Stimulated activated naive CD8-positive, alpha-beta T cell treated with anti-CD3 and anti-CD28 coated beads, Interleukin-15, amount 100 ng/mL, for 72 hours (primary cell): Measurements from ENCODE around the gene RBM47.

Experiments
- ATAC-seq: fragments of 150-1000 bp; cut with Tn5 transposase; 2 replicates; pipeline ENCODE4 v1.10.0; 2021; ENCODE audit warnings: mild to moderate bottlenecking, moderate library complexity
- DNase-seq, 2 donors: peaks; one replicate each; pipeline ENCODE4 v3.0.0; 2021 to 2022
- H3K27ac Mint-ChIP-seq, 2 donors: one replicate each; pipeline ENCODE4 v1.8.0; 2022; ENCODE audit warnings: mild to moderate bottlenecking in 2 of 2, mixed read lengths in 2 of 2, moderate library complexity in 2 of 2
- H3K27me3 Mint-ChIP-seq: one replicate; pipeline ENCODE4 v1.8.0; 2022; ENCODE audit warnings: mixed read lengths
- H3K4me1 Mint-ChIP-seq: one replicate; pipeline ENCODE4 v1.8.0; 2022; ENCODE audit warnings: mild to moderate bottlenecking, mixed read lengths
- H3K4me3 Mint-ChIP-seq, 2 donors: one replicate each; pipeline ENCODE4 v1.8.0; 2022; ENCODE audit warnings: mild to moderate bottlenecking in 2 of 2, mixed read lengths in 2 of 2, moderate library complexity in 1 of 2
- H3K9me3 Mint-ChIP-seq, 2 donors: one replicate each; pipeline ENCODE4 v1.8.0; 2022; ENCODE audit warnings: mixed read lengths in 2 of 2

RBM47 gene

DNA sequence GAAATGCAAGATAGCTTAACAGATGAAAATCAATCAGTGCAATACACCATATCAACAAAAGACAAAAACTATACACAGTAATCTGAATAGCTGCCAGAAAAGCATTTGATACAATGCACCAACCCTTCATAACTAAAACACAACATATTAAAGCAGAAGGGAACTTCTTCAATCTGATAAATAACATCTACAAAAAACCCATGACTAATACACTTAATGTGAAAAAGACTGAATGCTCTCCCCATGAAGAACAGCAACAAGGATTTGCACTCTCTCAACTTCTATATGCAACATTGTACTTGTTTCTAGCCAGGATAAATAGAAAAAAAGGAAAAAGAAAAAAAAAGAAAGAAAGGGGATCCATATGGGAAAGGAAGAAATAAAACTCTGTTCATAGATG is 139.7 kb downstream of the RBM47 start:
- H3K9me3 Mint-ChIP-seq, result no peaks in the 10 kb centered on the region
- ATAC-seq, result no peak

GRCh38 chr4:40486534-40486933 is 143.1 kb downstream of the RBM47 start:
- no peak for DNase-seq
- no peak overlapping the region for H3K4me3 Mint-ChIP-seq
- no peak for ATAC-seq

More for the DNA sequence above, 139.7 kb downstream of the RBM47 start:
- Mint-ChIP-seq H3K4me1 (no peaks in the 10 kb centered on the region), H3K4me3 (no peak overlapping the region), H3K27me3 (peaks cover 8% of the 10 kb centered on the region), H3K27ac (no peak overlapping the region)
- DNase-seq, result no peak

DNA sequence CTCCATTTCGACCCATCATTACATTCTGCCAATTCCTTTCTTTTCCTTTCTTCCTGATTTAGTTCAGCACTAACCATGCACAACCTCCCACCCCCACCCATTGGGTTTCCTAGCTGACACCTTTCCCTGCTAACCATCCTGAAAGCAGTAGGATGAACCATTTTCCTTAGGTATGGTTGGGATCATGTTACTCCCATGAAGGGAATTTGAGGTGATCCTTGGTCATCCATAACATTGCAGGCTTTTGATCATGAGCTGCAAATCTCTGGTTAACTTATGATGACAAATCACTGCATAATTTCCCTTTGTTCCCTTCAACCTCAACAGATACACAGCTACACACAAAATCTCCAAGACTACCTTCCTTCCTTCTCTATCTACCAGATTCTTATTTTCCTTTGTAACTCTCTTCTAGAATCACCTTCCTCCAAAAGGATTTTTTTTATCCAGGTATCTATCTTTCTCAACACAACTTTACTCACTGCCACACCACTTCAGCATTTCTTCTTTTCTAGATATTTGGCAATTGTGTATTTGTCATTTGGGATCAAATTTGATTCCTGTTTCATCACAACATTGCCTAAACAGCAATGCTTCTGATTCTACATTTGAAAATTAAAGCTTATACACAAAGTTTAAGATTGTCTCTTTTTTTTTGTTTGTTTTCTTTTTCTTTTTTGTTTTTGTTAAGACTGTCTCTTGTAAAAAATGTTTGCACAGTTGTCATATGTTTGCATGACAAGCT is 145.1 kb downstream of the RBM47 start:
- Mint-ChIP-seq H3K9me3 (no peaks in the 10 kb centered on the region), H3K4me1 (no peaks in the 10 kb centered on the region), H3K27ac (no peak overlapping the region), H3K4me3 (no peak overlapping the region), H3K27me3 (peaks cover 5% of the 10 kb centered on the region)
- DNase-seq, result no peak
- no peak for ATAC-seq

More at GRCh38 chr4:40486534-40486933, 143.1 kb downstream of the RBM47 start:
- Mint-ChIP-seq H3K4me1 (no peaks in the 10 kb centered on the region), H3K27me3 (peaks cover 5% of the 10 kb centered on the region), H3K27ac (no peak overlapping the region), H3K9me3 (no peaks in the 10 kb centered on the region)

GRCh38 chr4:40482985-40483647 is 146.5 kb downstream of the RBM47 start:
- H3K4me1 Mint-ChIP-seq, result no peaks in the 10 kb centered on the region
- H3K9me3 Mint-ChIP-seq, result no peaks in the 10 kb centered on the region
- no peak overlapping the region for H3K4me3 Mint-ChIP-seq
- ATAC-seq (no peak), DNase-seq (no peak)
- peaks cover 5% of the 10 kb centered on the region for H3K27me3 Mint-ChIP-seq
- no peak overlapping the region for H3K27ac Mint-ChIP-seq

DNA sequence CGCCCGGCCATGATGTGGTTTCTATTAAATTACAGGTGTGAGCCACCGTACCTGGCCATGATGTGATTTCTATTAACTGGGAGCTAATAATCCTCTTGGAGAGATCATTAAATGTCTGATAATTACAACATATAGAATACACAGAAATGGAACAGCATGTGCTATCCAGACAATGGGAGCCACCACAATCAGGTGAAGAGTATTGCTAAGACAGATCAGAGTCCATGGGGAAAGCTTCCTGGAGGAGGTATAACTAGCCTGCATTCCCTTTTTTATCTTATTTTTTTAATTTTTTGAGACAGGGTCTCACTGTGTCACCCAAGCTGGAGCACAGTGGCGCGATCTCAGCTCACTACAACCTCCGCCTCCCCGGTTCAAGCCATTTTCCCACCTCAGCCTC is 147.7 kb downstream of the RBM47 start:
- Mint-ChIP-seq H3K4me3 (no peak overlapping the region), H3K4me1 (no peaks in the 10 kb centered on the region)

DNA sequence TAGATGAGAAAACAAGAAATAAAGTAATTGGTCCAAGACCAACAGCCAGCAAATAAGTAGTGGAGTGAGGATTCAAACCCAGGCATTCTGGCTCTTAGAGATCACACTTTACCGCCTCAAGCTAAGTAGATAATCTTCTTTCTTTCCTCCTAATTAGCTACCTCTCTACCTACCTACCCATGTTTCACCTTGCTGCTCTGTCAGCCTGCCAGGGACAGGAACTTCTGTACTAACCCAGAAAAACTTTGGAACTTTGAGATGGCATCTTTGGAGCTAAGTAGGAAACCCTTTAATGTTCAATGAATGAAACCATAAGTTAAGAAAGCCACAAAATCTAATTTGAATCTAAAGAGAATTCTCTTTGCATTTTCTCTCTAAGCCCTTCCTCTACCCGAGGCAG is 149.4 kb downstream of the RBM47 start:
- Mint-ChIP-seq H3K4me1 (no peaks in the 10 kb centered on the region), H3K9me3 (no peaks in the 10 kb centered on the region), H3K27me3 (peaks cover 5% of the 10 kb centered on the region), H3K27ac (no peak overlapping the region), H3K4me3 (no peak overlapping the region)
- ATAC-seq, result no peak
- no peak for DNase-seq

More for the DNA sequence above, 147.7 kb downstream of the RBM47 start:
- DNase-seq (no peak), ATAC-seq (no peak)
- Mint-ChIP-seq H3K27ac (no peak overlapping the region), H3K27me3 (peaks cover 5% of the 10 kb centered on the region), H3K9me3 (no peaks in the 10 kb centered on the region)

DNA sequence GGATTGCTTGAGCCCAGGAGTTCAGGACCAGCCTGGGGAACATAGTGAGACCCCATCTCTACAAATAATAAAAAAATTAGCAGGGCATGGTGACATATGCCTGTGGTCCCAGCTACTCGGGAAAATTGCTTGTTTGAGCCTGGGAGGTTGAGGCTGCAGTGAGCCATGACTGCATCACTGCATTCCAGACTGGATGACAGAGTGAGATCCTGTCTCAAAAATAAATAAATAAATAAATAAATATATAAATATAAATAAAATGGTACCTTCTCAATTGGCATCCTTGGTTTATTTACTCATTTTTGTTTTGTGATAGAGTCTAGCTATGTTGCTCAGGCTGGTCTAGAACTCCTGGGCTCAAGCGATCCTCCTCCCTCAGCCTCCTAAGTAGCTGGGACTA is 150.3 kb downstream of the RBM47 start:
- Mint-ChIP-seq H3K27me3 (peaks cover 5% of the 10 kb centered on the region), H3K9me3 (no peaks in the 10 kb centered on the region), H3K27ac (no peak overlapping the region), H3K4me3 (no peak overlapping the region), H3K4me1 (no peaks in the 10 kb centered on the region)
- ATAC-seq, result no peak
- no peak for DNase-seq

GRCh38 chr4:40475609-40476008 is 154.1 kb downstream of the RBM47 start:
- H3K27ac Mint-ChIP-seq, result no peak overlapping the region
- H3K27me3 Mint-ChIP-seq, result no peaks in the 10 kb centered on the region
- no peak for DNase-seq
- H3K4me3 Mint-ChIP-seq, result no peak overlapping the region
- ATAC-seq, result no peak
- H3K4me1 Mint-ChIP-seq, result no peaks in the 10 kb centered on the region
- H3K9me3 Mint-ChIP-seq, result no peaks in the 10 kb centered on the region

DNA sequence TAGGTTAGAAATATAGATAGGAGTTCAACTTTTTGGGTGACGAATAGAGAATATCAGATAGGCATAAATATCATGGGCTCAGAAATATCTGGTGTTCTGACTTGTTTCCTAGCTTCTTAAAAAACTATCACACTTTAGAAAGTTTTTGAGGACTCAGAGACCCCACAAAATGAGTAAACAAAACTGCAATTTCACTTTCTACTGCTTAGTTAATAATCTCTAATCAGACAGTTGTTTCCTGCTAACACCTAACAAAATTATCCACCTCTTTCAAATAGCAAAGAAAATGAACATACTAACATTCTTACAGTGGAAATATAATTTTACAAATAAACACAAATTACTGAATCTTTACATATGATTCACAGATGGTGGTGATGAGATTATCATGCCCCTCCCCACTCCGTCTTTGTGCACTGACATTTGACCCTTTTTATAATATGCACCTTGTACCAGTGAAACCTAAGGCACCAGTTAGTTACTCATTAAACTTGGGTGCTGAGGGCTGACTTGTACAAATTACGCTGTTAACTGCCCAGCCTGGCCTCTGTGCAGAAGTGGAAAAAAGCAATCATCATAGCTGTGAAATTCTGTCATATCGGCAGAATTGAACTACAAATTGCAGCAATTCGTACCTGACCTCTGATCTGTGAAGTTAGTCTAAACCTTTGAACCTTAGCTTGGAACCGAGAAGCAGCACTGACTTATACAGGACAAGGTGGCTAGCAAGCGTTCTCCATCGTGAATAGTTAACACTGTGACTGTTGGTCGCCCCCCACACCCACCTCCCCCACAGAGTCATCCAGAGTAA is 155.9 kb downstream of the RBM47 start:
- ATAC-seq, result no peak
- Mint-ChIP-seq H3K27ac (no peak overlapping the region), H3K4me1 (no peaks in the 10 kb centered on the region)

DNA sequence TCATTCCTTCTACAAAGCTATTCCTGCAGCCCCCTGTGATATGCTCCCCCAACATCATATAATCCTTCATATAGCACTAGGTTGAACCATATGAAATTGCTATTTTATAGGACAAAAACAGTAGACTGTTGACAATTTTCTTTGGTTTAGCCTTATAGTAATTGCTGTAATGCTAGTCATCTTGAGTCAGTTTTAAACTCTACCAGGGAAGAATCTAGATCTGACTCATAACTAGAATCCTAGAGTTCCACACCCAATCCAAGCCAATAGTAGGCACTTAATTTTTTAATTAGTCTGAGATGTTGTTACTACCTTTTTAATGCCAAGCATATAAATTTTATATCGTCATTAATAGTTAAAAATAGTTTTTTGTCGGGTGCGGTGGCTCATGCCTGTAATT is 157.7 kb downstream of the RBM47 start:
- Mint-ChIP-seq H3K4me1 (peaks cover 1% of the 10 kb centered on the region), H3K9me3 (no peaks in the 10 kb centered on the region), H3K4me3 (no peak overlapping the region), H3K27ac (peak overlapping the region in 1 of 2 donors; percentile 21), H3K27me3 (no peaks in the 10 kb centered on the region)
- ATAC-seq (no peak), DNase-seq (no peak)

More for the DNA sequence above, 155.9 kb downstream of the RBM47 start:
- H3K27me3 Mint-ChIP-seq, result no peaks in the 10 kb centered on the region
- DNase-seq, result no peak
- H3K9me3 Mint-ChIP-seq, result no peaks in the 10 kb centered on the region
- no peak overlapping the region for H3K4me3 Mint-ChIP-seq

GRCh38 chr4:40466789-40467188 is 162.9 kb downstream of the RBM47 start:
- Mint-ChIP-seq H3K27ac (no peak overlapping the region), H3K4me3 (no peak overlapping the region), H3K9me3 (no peaks in the 10 kb centered on the region), H3K27me3 (no peaks in the 10 kb centered on the region), H3K4me1 (peaks cover 17% of the 10 kb centered on the region)
- ATAC-seq (peak; percentile 63), DNase-seq (no peak)

GRCh38 chr4:40462326-40462725 is 167.3 kb downstream of the RBM47 start:
- ATAC-seq (no peak), DNase-seq (no peak)
- Mint-ChIP-seq H3K27me3 (no peaks in the 10 kb centered on the region), H3K9me3 (no peaks in the 10 kb centered on the region), H3K4me3 (no peak overlapping the region), H3K27ac (peak overlapping the region in 1 of 2 donors; percentile 74), H3K4me1 (peaks cover 17% of the 10 kb centered on the region)

GRCh38 chr4:40461879-40462278 is 167.8 kb downstream of the RBM47 start:
- Mint-ChIP-seq H3K4me3 (no peak overlapping the region), H3K9me3 (no peaks in the 10 kb centered on the region), H3K27me3 (no peaks in the 10 kb centered on the region), H3K27ac (no peak overlapping the region), H3K4me1 (peaks cover 16% of the 10 kb centered on the region)
- ATAC-seq (no peak), DNase-seq (no peak)

DNA sequence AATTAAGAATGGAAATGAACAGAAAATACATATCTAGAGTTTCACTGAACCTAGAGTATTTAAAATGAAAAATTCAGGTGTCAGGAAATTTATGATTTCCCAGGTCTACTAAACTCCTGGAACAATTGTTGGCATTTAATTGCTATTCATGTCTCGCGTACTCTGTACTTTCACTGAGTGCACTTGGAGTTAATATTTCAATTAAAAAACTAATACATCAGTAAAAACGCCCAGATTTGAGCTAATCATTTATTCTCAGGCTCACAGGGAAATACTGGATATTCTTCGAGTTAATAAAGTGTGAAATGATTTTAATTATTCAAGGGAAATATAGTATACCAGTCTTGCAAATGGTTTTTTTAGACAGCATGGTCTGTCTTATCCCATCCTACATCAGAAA is 168.6 kb downstream of the RBM47 start:
- no peaks in the 10 kb centered on the region for H3K9me3 Mint-ChIP-seq
- DNase-seq, result no peak
- H3K4me1 Mint-ChIP-seq, result peaks cover 8% of the 10 kb centered on the region
- ATAC-seq, result no peak
- H3K27ac Mint-ChIP-seq, result no peak overlapping the region
- H3K27me3 Mint-ChIP-seq, result no peaks in the 10 kb centered on the region
- no peak overlapping the region for H3K4me3 Mint-ChIP-seq

DNA sequence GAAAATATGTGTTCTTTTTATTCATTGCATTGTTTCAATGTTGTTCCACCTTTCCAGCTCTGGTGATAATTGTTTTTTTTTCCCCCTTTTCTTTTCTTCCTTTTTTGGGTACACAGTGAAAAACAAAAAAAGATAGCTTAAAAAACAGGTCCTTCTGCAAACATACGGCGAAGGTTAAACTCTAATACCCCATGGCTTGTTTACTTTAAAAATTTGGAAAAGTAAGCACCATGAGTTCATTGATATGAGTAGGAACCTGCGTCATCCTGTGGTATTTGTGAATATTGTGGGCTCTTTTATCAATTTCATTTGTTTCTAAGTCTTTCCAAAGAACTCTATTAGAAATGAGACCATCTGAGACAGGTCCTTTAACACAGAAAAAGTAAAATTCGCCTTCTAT is 171.0 kb downstream of the RBM47 start:
- Mint-ChIP-seq H3K27me3 (no peaks in the 10 kb centered on the region), H3K4me1 (peaks cover 7% of the 10 kb centered on the region), H3K27ac (no peak overlapping the region), H3K4me3 (no peak overlapping the region), H3K9me3 (no peaks in the 10 kb centered on the region)
- ATAC-seq, result no peak
- no peak for DNase-seq

DNA sequence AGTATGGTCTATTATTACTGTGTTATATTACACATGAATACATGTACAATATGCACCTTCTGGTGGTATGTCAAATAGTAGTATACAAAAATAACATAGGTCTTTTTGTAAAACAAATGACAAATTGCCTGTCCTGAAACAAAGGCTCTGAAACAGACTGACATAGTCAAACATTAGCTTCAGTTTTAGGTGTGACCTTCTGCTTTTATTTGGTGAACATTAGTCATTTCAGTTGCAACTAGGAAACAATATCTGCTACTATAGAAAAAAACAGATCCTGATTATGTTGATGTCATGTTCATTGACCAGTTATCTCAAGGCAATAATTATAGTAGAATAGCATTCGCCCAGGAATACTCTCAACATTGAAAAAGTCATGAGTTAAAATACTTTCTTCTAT is 171.6 kb downstream of the RBM47 start:
- H3K4me3 Mint-ChIP-seq, result no peak overlapping the region
- H3K27ac Mint-ChIP-seq, result no peak overlapping the region
- H3K9me3 Mint-ChIP-seq, result no peaks in the 10 kb centered on the region
- ATAC-seq, result no peak
- peaks cover 7% of the 10 kb centered on the region for H3K4me1 Mint-ChIP-seq
- no peaks in the 10 kb centered on the region for H3K27me3 Mint-ChIP-seq
- DNase-seq, result no peak
